A549 (cell line): Measurements from ENCODE around the gene GAS7. TPM values are rescaled to one million over a fixed set of nuclear protein-coding genes. Genes with fewer than 3 reads are reported as not detected.
A peak's percentile ranks its signal among the peaks of the same experiment; 100 is the strongest.

ENCODE experiments used
- ATAC-seq, 2 experiments: fragments of 200-7000 bp in 1 of 2; fragments of >200 bp in 1 of 2; cut with Nextera tagmentation in 1 of 2; cut with Tn5 transposase in 1 of 2; 3 replicates each; pipeline versions ENCODE4 v1.8.0 to v1.9.1; 2018 to 2020; ENCODE audit warnings: mild to moderate bottlenecking in 1 of 2, moderate library complexity in 1 of 2
- CTCF ChIA-PET: fragments of 300-600 bp; sonication (Branson Sonifier 250); formaldehyde crosslinking; extraction: SDS; loops from one replicate; lab custom pipeline; 2021; ENCODE audit warnings: antibody characterized with exemption, inconsistent platforms; lab: Yijun Ruan, JAX
- POLR2A ChIA-PET: fragments of 350-600 bp; formaldehyde crosslinking; extraction: SDS; loops from one replicate; lab custom pipeline; 2021; ENCODE audit warnings: antibody characterized with exemption, inconsistent platforms; lab: Yijun Ruan, JAX
- DNase-seq, 2 experiments: peaks; one replicate each; pipeline versions ENCODE4 v3.0.0 to v3.0.0-alpha.2; 2011 to 2016; ENCODE audit warnings: low read depth in 1 of 2, low spot score in 1 of 2
- FAIRE-seq: peaks from 2 replicates; lab custom pipeline; 2011; peaks lifted over from hg19 to GRCh38; lab: Jason Lieb, UNC
- H3K27ac ChIP-seq, 2 experiments: fragments of >200 bp; sonication (Bioruptor Twin); formaldehyde crosslinking; 3 replicates each; pipeline ENCODE4 v1.5.1; 2016 to 2017
- H3K4me1 ChIP-seq: fragments of >200 bp; sonication (Bioruptor Twin); formaldehyde crosslinking; 3 replicates; pipeline ENCODE4 v1.6.1; 2016
- H3K4me2 ChIP-seq: fragments of >200 bp; sonication (Bioruptor Twin); formaldehyde crosslinking; 3 replicates; pipeline ENCODE4 v1.6.1; 2016
- H3K4me3 ChIP-seq: fragments of >200 bp; sonication (Bioruptor Twin); formaldehyde crosslinking; 3 replicates; pipeline ENCODE4 v1.5.1; 2016
- H3K9me3 ChIP-seq: fragments of >200 bp; sonication (Bioruptor Twin); formaldehyde crosslinking; 3 replicates; pipeline ENCODE4 v1.6.1; 2016
- CBX8 ChIP-seq: fragments of 200-600 bp; sonication (generic); IDR thresholded peaks from 2 replicates; pipeline ENCODE4 v1.6.1; 2016
- FOSL2 ChIP-seq, 2 experiments: fragments of 450-650 bp in 1 of 2; fragments of >200 bp in 1 of 2; sonication (Bioruptor Twin) in 1 of 2; formaldehyde crosslinking; IDR thresholded peaks; 2 replicates each; pipeline versions ENCODE4 v1.5.0 to v1.6.1; 2016 to 2020; ENCODE audit warnings: mild to moderate bottlenecking in 1 of 2, moderate library complexity in 1 of 2
- GATA3 ChIP-seq: IDR thresholded peaks from 2 replicates; pipeline ENCODE4 v1.6.1; 2012; ENCODE audit warnings: borderline replicate concordance
- HOXA7 ChIP-seq: fragments of 250-450 bp; sonication (Bioruptor Pico); IDR thresholded peaks from 2 replicates; pipeline ENCODE4 v1.5.0; 2020; ENCODE audit warnings: mild to moderate bottlenecking, moderate library complexity
- JUN ChIP-seq, 2 experiments: fragments of >200 bp; sonication (Bioruptor Twin); formaldehyde crosslinking; IDR thresholded peaks; 2 replicates in 1 of 2; 3 replicates in 1 of 2; pipeline ENCODE4 v1.6.1; 2016 to 2017
- MAFK ChIP-seq: fragments of 450-650 bp; IDR thresholded peaks from 2 replicates; pipeline ENCODE4 v1.6.1; 2014; ENCODE audit not compliant: partially characterized antibody
- MAZ ChIP-seq: fragments of 150-350 bp; IDR thresholded peaks from 2 replicates; pipeline ENCODE4 v1.6.1; 2014; ENCODE audit warnings: antibody characterized with exemption, low read depth, low read length, borderline replicate concordance
- RAD21 ChIP-seq, 2 experiments: fragments of >200 bp in 1 of 2; sonication (Bioruptor Twin) in 1 of 2; formaldehyde crosslinking in 1 of 2; IDR thresholded peaks in 1 of 2; conservative IDR thresholded peaks in 1 of 2; 2 replicates in 1 of 2; 3 replicates in 1 of 2; pipeline ENCODE4 v1.6.1; 2012 to 2018; ENCODE audit warnings: inconsistent platforms in 1 of 2
- RARB ChIP-seq: fragments of 250-450 bp; sonication (Bioruptor Pico); IDR thresholded peaks from 2 replicates; pipeline ENCODE4 v1.8.0; 2021; ENCODE audit warnings: mild to moderate bottlenecking, moderate library complexity
- RCOR1 ChIP-seq: fragments of 150-350 bp; IDR thresholded peaks from 2 replicates; pipeline ENCODE4 v1.6.1; 2014; ENCODE audit warnings: antibody characterized with exemption, low read length, low read depth
- RFX5 ChIP-seq: fragments of 450-650 bp; IDR thresholded peaks from 2 replicates; pipeline ENCODE4 v1.7.1; 2014; ENCODE audit warnings: antibody characterized with exemption, mild to moderate bottlenecking, moderate library complexity
- SREBF2 ChIP-seq: fragments of 450-650 bp; IDR thresholded peaks from 2 replicates; pipeline ENCODE4 v1.6.1; 2014; ENCODE audit warnings: mild to moderate bottlenecking, moderate library complexity
- TFCP2L1 ChIP-seq: fragments of 250-450 bp; sonication (Bioruptor Pico); IDR thresholded peaks from 2 replicates; pipeline ENCODE4 v1.5.0; 2021; ENCODE audit warnings: mild to moderate bottlenecking
- ZNF302 ChIP-seq: fragments of 250-450 bp; sonication (Bioruptor Pico); IDR thresholded peaks from 2 replicates; pipeline ENCODE4 v1.9.0; 2021; ENCODE audit warnings: inconsistent platforms, mild to moderate bottlenecking, moderate library complexity
- WGBS: methylation state at CpG from one replicate; pipeline ENCODE4 v1.1.6; 2017; ENCODE audit errors: missing lambda C conversion rate; 5-methylcytosine and 5-hydroxymethylcytosine counted together
- polyA plus RNA-seq, 4 experiments: library from polyadenylated mRNA; depleted of rRNA in 3 of 4; stranded (reverse); fragments of >200 nt; fragmentation: RNase III in 1 of 4; extraction: RNeasy Plus Mini Kit Qiagen cat#74134 plus additional on column Dnase treatment in 1 of 4; gene quantifications; 2 replicates in 3 of 4; 3 replicates in 1 of 4; pipeline ENCODE4 v1.2.3, GENCODE V29; 2011 to 2017
- TF ChIP-seq, protein P1 (sequence below): fragments of 250-450 bp; sonication (Bioruptor Pico); IDR thresholded peaks from 2 replicates; pipeline ENCODE4 v1.5.0; 2021; ENCODE audit warnings: mild to moderate bottlenecking, moderate library complexity, borderline replicate concordance

The GAS7 gene
- polyA plus RNA-seq, 2 of the 4 experiments (the other 2 are of a cell fraction) = 1.3 to 1.5 TPM

DNA sequence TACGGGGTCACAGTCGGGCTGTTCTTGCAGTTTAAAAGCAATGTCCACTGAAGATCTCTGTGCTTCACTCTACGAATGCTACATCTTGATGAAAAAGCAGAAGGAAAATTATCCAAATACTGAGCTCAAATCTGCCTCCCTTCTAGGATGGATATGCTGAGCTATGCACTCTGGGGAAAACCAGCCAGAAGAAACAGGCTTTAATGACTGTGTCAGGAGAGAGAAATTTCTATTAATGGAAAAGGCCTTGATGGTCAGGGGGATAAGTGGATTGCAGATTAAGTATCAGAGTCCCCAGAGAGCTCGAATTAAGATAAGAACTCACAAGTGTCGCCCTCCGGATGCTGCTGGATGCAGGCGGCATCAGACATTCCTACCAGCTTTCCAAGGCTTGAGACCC, 253.7 kb downstream of the GAS7 start:
- WGBS = 58% methylated on average over 7 of the region's 7 CpGs
- FAIRE-seq (no peak), DNase-seq (no peak), ATAC-seq (no peak)
- Histone ChIP-seq H3K9me3 (no peaks in the 10 kb centered on the region), H3K27ac (no peak overlapping the region), H3K4me1 (no peaks in the 10 kb centered on the region), H3K4me3 (no peak overlapping the region), H3K4me2 (no peak overlapping the region)
- ChIA-PET CTCF (interaction anchor here (1.2 to 14.3 kb wide), 4 partner anchors 14 to 282 kb away, joined by 4 to 155 read pairs (median 23); no protein-coding TSS in a partner anchor), POLR2A (no interaction called here)
- TF ChIP-seq JUN (IDR thresholded peaks at IDR 0.05) (no peak), MAFK (peak; percentile 36)

DNA sequence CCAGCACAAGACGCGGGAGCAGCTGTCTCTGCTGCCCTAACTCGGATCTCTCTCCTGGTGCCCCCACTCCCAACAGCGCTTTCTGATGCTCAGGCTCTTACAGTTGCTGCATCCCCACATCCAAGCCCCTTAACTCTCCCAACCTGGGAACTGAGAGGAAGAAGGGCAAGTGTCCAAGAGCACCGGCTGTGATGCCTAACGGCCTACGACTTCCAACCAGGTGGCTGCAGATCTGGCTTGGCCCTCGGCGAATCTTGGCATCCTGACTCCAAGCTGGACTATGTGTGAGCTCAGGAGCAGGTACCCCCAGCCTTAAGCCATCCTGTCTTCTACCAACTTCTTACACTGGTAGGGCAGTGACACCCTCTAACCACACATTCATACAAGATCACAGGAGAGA, 255.1 kb downstream of the GAS7 start:
- 75% methylated on average over 9 of the region's 9 CpGs for WGBS
- FAIRE-seq = no peak
- Histone ChIP-seq H3K4me1 (no peaks in the 10 kb centered on the region), H3K27ac (no peak overlapping the region), H3K9me3 (peaks cover 3% of the 10 kb centered on the region; the same call in 2 of the 3 replicates), H3K4me2 (no peak overlapping the region), H3K4me3 (no peak overlapping the region)
- TF ChIP-seq CBX8 (no peak), SREBF2 (no peak), FOSL2 (IDR thresholded peaks at IDR 0.05) (no peak), FOSL2 (CRISPR knock-in tag; IDR thresholded peaks at IDR 0.05) (no peak)
- DNase-seq = no peak
- CTCF ChIA-PET = interaction anchor here (1.2 to 14.3 kb wide), 6 partner anchors 12 to 284 kb away, joined by 3 to 155 read pairs (median 6); no protein-coding TSS in a partner anchor
- POLR2A ChIA-PET = no interaction called here
- no peak for ATAC-seq

DNA sequence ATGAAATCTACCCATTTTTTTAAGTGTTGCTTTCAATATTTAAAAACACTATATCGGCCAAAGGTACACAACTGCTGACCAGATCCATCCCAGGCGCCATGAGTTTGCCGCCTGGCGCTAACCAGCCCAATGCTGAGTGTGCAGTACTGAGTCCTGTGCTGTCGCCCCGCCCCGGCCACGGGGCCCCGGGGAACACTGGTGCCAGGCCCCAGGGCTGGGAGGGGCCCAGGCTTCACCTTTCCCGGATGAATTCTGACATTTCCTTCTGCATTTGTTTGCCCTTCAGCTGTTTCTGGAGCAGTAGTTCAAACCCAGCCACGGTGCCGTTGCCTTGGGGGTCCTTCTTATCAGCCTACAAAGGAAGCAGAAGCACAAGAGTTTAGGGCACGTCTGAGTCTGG, 255.5 kb downstream of the GAS7 start:
- ChIA-PET CTCF (interaction anchor here (1.2 to 14.3 kb wide), 5 partner anchors 13 to 221 kb away, joined by 3 to 155 read pairs (median 6); no protein-coding TSS in a partner anchor), POLR2A (no interaction called here)
- WGBS = 46% methylated on average over 13 of the region's 13 CpGs
- no peak for DNase-seq
- Histone ChIP-seq H3K9me3 (peaks cover 4% of the 10 kb centered on the region; the same call in 2 of the 3 replicates), H3K4me1 (no peaks in the 10 kb centered on the region), H3K4me3 (no peak overlapping the region), H3K27ac (no peak overlapping the region), H3K4me2 (no peak overlapping the region)
- no peak for ATAC-seq
- no peak for FAIRE-seq
- no peak for TF ChIP-seq HOXA7 (CRISPR knock-in tag)
- TF ChIP-seq RAD21 (conservative IDR thresholded peaks at IDR 0.05 in 1 of 2, IDR thresholded peaks at IDR 0.05 in 1 of 2) = no peak
- no peak for TF ChIP-seq RARB (CRISPR knock-in tag)
- no peak for TF ChIP-seq ZNF302 (CRISPR knock-in tag)
- peak; percentile 19 for TF ChIP-seq MAFK
- no peak for TF ChIP-seq RCOR1
- no peak for TF ChIP-seq MAZ

DNA sequence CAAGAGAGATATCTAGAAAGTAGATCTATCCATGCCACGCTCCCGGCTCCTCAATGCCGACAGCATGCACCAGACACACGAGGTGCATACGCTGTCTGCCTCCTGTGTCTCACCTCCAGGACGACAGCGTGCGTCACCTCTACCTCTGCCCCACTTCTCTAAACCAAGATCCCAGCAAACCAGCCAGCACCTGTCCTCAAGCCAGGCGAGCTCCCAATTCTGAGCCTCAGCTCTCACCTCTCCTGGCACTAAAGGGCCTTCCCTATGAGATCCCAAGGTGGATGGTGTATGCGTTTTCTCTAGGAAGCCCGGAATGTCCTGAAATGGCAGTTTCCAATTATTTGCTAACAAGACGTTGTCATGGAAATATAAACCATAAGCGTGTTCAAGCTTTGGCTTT, 257.1 kb downstream of the GAS7 start:
- DNase-seq = no peak
- H3K4me3 ChIP-seq = no peak overlapping the region
- FAIRE-seq = no peak
- no peak; a peak in 1 of 6 replicates for ATAC-seq
- H3K9me3 ChIP-seq = peaks cover 4% of the 10 kb centered on the region; the same call in 2 of the 3 replicates
- no peaks in the 10 kb centered on the region for H3K4me1 ChIP-seq
- H3K4me2 ChIP-seq = no peak overlapping the region
- no peak overlapping the region for H3K27ac ChIP-seq
- POLR2A ChIA-PET = no interaction called here
- 69% methylated on average over 13 of the region's 13 CpGs for WGBS
- TF ChIP-seq MAZ (no peak), GATA3 (no peak), RFX5 (no peak), TFCP2L1 (CRISPR knock-in tag) (no peak)
- TF ChIP-seq, protein P1, sequence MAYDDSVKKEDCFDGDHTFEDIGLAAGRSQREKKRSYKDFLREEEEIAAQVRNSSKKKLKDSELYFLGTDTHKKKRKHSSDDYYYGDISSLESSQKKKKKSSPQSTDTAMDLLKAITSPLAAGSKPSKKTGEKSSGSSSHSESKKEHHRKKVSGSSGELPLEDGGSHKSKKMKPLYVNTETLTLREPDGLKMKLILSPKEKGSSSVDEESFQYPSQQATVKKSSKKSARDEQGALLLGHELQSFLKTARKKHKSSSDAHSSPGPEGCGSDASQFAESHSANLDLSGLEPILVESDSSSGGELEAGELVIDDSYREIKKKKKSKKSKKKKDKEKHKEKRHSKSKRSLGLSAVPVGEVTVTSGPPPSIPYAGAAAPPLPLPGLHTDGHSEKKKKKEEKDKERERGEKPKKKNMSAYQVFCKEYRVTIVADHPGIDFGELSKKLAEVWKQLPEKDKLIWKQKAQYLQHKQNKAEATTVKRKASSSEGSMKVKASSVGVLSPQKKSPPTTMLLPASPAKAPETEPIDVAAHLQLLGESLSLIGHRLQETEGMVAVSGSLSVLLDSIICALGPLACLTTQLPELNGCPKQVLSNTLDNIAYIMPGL (CRISPR knock-in tag) = no peak
- CTCF ChIA-PET = interaction anchor here (1.3 to 14.3 kb wide), 5 partner anchors 14 to 676 kb away, joined by 5 to 155 read pairs (median 9); no protein-coding TSS in a partner anchor
